CD1c-positive myeloid dendritic cell (primary cell): ENCODE results near the gene FOXP4.
A peak's percentile ranks its signal among the peaks of the same experiment; 100 is the strongest.

ENCODE experiments used
- DNase-seq: peaks from one replicate; pipeline ENCODE4 v3.0.0-alpha.2; 2016; ENCODE audit errors: extremely low spot score

FOXP4 gene

DNA sequence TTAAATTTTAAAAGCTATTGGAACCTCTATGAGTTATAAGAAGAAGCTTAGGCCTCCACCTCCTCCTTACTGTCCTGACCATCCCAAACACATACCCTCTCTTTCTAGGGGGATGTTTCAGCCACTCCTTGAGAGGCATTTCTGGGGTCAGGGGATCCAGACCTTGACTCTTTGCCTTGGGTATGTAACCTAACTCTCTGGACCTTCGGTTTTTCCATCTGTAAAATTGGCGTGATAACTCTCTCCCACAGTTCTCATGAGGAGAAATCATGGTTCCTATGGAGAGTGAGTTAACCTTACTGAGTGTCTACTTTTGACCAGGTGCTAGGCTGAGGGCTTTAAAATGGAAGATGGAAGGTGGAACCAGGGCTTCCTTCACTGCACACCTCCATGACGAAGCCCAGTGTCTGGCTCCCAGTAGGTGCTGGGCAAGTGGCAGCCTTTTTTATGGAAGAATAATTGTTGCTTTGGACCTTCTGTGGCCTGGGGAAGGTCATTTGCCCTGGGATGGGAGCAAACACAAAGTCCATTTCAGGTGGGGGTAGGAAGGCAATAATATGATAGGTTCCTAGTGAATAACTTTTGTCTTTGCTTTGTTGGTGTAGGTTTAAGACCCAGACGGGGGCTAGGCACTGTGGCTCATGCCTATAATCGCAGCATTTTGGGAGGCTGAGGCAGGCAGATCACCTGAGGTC is 18.4 kb downstream of the FOXP4 start:
- no peak for DNase-seq

- DNase-seq: no peak
These were observed 19.5 kb downstream of the FOXP4 start for GRCh38 chr6:41565701-41566100.

DNA sequence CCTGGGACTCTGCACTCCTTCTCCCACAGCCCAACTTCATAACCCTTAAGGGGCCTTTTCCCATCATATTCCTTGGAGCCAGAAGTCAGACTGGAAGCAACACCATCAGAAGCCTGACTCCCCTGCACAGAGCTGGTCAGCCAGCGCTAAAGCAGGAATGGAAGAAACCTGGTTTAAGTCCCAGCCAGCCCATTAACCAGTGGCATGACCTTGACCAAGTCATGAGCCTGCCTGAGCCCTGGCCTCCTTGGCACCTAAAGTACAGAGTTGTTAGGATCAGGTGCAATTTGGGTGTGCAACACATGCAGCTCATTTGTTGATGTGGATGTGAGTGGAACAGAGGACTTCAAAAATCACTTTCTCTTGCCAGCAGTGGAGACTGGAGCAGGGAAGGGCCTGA is 20.8 kb downstream of the FOXP4 start:
- no peak for DNase-seq

DNA sequence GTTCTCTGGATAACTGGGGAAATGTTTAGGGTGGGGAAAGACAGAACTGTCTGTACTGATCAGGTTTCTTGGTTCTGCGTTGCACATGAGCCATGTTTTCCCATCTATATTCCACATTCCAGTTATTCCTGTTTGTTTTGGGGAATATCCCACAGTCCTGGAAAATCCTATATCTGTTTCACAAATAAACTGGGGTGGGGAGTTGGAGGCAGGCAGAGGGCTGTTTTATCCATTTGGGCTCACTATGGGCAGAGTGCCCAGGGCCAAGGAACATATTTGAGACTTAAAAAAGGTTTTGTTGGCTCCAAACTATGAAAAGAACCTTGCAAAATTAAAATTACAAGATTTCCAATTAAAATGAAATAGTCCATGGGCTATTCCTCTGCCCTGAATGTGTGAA is 21.5 kb downstream of the FOXP4 start:
- DNase-seq: no peak

- DNase-seq: no peak
These were observed 22.0 kb downstream of the FOXP4 start for GRCh38 chr6:41568202-41568584.

DNA sequence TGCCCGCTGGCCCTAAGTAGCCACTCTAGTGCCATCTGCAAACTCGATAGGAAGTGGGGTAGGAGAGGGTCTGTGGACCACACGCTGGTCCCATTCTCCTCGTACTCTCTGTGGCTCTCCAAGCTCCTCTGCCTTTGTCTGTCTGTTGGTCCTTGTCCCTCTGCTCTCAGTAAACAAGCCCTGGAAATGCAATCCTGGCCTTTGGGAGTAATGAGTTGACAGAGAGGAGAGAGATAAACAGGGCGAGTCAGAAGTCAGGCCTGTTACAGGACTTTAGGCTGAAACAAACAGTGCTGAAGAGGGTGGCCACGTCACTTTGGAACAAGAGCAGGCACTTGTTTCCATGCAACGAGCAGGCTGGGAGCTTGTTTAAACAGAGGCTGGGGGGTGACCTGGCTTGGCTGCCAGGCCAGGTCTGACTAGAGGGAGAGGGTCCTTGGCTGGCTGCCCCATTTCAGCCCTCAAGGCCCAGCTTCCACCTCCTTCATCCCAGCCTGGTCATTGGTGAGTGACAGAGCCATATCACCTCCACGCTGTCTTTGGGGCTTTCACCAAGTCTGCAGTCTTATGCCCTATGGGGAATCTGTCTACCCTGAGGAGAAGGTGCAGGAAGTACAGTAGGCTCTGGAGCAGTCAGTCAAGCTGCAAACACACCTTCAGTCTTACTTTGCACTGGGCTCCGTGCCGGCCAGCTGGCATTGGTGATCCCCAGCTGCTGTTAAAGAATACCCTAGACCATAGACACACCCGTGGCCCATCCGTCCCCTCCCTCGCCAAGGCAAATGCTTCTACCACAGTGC is 22.6 kb downstream of the FOXP4 start:
- no peak for DNase-seq

- DNase-seq: no peak
These were observed 24.1 kb downstream of the FOXP4 start for GRCh38 chr6:41570259-41570615.

GRCh38 chr6:41571021-41571780 is 25.0 kb downstream of the FOXP4 start:
- peak; percentile 66 for DNase-seq

- DNase-seq: peak; percentile 53
These were observed 26.4 kb downstream of the FOXP4 start for GRCh38 chr6:41572613-41573012.

GRCh38 chr6:41573276-41573675 is 27.1 kb downstream of the FOXP4 start:
- no peak for DNase-seq

- peak; percentile 17 for DNase-seq
These were observed 27.8 kb downstream of the FOXP4 start for GRCh38 chr6:41573985-41574384.

- no peak for DNase-seq
These were observed 29.4 kb downstream of the FOXP4 start for GRCh38 chr6:41575598-41575997.

GRCh38 chr6:41576667-41577066 is 30.5 kb downstream of the FOXP4 start:
- no peak for DNase-seq

GRCh38 chr6:41577356-41578216 is 31.4 kb downstream of the FOXP4 start:
- no peak for DNase-seq

- no peak for DNase-seq
These were observed 32.3 kb downstream of the FOXP4 start for GRCh38 chr6:41578217-41579087.

DNA sequence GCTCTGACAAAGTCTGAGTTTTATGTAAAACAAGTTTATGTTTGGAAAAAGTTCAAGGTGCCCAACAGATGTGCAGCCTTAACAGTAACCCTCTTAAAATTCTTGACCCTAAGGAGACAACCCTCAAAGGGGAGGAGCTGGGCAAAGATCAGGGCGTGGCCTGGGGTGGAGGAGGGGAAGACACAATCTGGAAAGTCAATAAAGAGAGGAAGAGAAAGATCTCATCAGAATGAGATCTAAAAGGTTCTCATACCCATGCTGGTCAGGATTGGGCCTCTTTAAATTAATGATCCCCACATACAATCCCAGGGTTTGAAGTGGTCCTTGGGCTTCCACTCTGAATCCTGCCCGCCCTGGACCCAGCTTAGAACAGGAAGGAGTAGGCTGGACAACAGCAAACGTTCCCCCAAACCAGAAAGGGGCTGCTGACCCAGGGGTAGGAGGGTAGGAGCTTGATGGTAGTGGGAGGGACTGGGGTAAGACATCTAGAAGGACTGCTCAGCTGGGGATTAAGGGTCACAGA is 33.0 kb downstream of the FOXP4 start:
- no peak for DNase-seq

- DNase-seq: no peak
These were observed 34.5 kb downstream of the FOXP4 start for GRCh38 chr6:41580690-41581089.

- DNase-seq: no peak
These were observed 35.3 kb downstream of the FOXP4 start for GRCh38 chr6:41581381-41581991.

DNA sequence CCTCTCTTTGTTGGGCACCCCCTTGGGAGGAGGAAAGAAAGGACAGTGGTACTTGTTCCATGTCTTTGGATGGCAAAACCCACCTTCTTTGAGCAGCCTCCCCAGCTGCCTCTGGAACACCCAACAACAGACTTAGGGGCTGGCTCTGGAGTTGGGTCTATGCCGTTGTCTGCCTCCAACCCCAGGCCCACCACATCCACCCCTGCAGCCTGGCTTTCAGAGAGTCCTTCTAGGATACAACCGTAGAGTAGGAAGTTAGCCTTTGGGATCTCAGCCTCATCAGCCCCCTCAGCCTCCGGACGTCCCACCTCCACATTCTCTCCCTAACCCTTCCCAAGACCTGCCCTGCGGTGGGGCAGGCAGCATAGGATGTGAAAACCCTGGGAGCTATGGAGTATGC is 36.4 kb downstream of the FOXP4 start:
- DNase-seq: no peak

- no peak for DNase-seq
These were observed 37.4 kb downstream of the FOXP4 start for GRCh38 chr6:41583565-41583964.
